Smooth muscle cell (in vitro differentiated cells): ENCODE data around the gene SOX6. TPM values are rescaled to one million over a fixed set of nuclear protein-coding genes. Genes with fewer than 3 reads are reported as not detected.

Source experiments
- DNase-seq: peaks from one replicate; lab custom pipeline; 2025; ENCODE audit not compliant: unreplicated experiment; lab: John Stamatoyannopoulos, UW
- H2AFZ ChIP-seq: fragments of 200-600 bp; sonication (generic); 2 replicates; pipeline ENCODE4 v1.6.0; 2016; ENCODE audit warnings: antibody characterized with exemption, low read depth, mild to moderate bottlenecking
- H3F3A ChIP-seq: fragments of 200-600 bp; sonication (generic); 2 replicates; pipeline ENCODE4 v1.6.0; 2017; ENCODE audit warnings: antibody characterized with exemption, low read depth
- H3K27ac ChIP-seq: fragments of 200-600 bp; sonication (generic); 2 replicates; pipeline ENCODE4 v1.5.1; 2016; ENCODE audit warnings: low read depth, mild to moderate bottlenecking
- H3K27me3 ChIP-seq: fragments of 200-600 bp; sonication (generic); 2 replicates; pipeline ENCODE4 v1.6.1; 2016; ENCODE audit warnings: low read depth, mild to moderate bottlenecking
- H3K36me3 ChIP-seq: fragments of 200-600 bp; sonication (generic); 2 replicates; pipeline ENCODE4 v1.5.1; 2016; ENCODE audit warnings: low read depth
- H3K4me1 ChIP-seq: fragments of 200-600 bp; sonication (generic); 2 replicates; pipeline ENCODE4 v1.5.1; 2016; ENCODE audit warnings: low read depth
- H3K4me2 ChIP-seq: fragments of 200-600 bp; sonication (generic); 2 replicates; pipeline ENCODE4 v1.6.0; 2016; ENCODE audit warnings: mild to moderate bottlenecking
- H3K4me3 ChIP-seq: fragments of 200-600 bp; sonication (generic); 2 replicates; pipeline ENCODE4 v1.5.1; 2016; ENCODE audit warnings: mild to moderate bottlenecking
- H3K79me2 ChIP-seq: fragments of 200-600 bp; sonication (generic); 2 replicates; pipeline ENCODE4 v1.6.0; 2016; ENCODE audit warnings: low read depth, mild to moderate bottlenecking
- H3K9ac ChIP-seq: fragments of 200-600 bp; sonication (generic); 2 replicates; pipeline ENCODE4 v1.6.0; 2016; ENCODE audit warnings: low read depth
- H3K9me3 ChIP-seq: fragments of 200-600 bp; sonication (generic); replicated peaks from 2 replicates; pipeline ENCODE4 v1.5.1; 2016; ENCODE audit warnings: low read depth
- H4K20me1 ChIP-seq: fragments of 200-600 bp; sonication (generic); 2 replicates; pipeline ENCODE4 v1.6.0; 2016; ENCODE audit warnings: low read depth
- WGBS: methylation state at CpG from one replicate; pipeline ENCODE4 v1.1.7; 2016; ENCODE audit warnings: low lambda C conversion rate; 5-methylcytosine and 5-hydroxymethylcytosine counted together
- polyA plus RNA-seq: library from polyadenylated mRNA; unstranded; fragments of >200 nt; fragmentation: Nextera tagmentation; extraction: Ambion mirVana; gene quantifications from 2 replicates; pipeline ENCODE4 v1.2.1, GENCODE V29; 2016
- total RNA-seq: library from RNA; depleted of rRNA; stranded (reverse); fragments of >200 nt; gene quantifications from 2 replicates; pipeline ENCODE4 v1.2.3, GENCODE V29; 2014
- TF ChIP-seq, protein P1 (sequence below): fragments of 200-600 bp; sonication (generic); IDR thresholded peaks from 2 replicates; pipeline ENCODE4 v1.5.1; 2017; ENCODE audit warnings: borderline replicate concordance, mild to moderate bottlenecking, antibody characterized with exemption; ENCODE audit not compliant: insufficient read depth, poor library complexity, severe bottlenecking

SOX6 gene
- total and polyA plus RNA-seq, 2 experiments from 2014 or later, result 11.2 to 27.6 TPM

GRCh38 chr11:15958910-15959309 lies 397.4 kb downstream of the SOX6 start:
- Histone ChIP-seq H2AFZ (no peak overlapping the region), H3K27ac (no peak overlapping the region), H3K9ac (no peak overlapping the region), H3K27me3 (no peaks in the 10 kb centered on the region), H3K9me3 (no peaks in the 10 kb centered on the region), H4K20me1 (no peaks in the 10 kb centered on the region), H3K79me2 (no peaks in the 10 kb centered on the region), H3F3A (no peaks in the 10 kb centered on the region), H3K4me3 (no peak overlapping the region), H3K36me3 (no peaks in the 10 kb centered on the region), H3K4me1 (no peaks in the 10 kb centered on the region), H3K4me2 (no peak overlapping the region)
- WGBS, result 25% methylated on average over 1 of the region's 1 CpG
- no peak for DNase-seq
- TF ChIP-seq, protein P1, sequence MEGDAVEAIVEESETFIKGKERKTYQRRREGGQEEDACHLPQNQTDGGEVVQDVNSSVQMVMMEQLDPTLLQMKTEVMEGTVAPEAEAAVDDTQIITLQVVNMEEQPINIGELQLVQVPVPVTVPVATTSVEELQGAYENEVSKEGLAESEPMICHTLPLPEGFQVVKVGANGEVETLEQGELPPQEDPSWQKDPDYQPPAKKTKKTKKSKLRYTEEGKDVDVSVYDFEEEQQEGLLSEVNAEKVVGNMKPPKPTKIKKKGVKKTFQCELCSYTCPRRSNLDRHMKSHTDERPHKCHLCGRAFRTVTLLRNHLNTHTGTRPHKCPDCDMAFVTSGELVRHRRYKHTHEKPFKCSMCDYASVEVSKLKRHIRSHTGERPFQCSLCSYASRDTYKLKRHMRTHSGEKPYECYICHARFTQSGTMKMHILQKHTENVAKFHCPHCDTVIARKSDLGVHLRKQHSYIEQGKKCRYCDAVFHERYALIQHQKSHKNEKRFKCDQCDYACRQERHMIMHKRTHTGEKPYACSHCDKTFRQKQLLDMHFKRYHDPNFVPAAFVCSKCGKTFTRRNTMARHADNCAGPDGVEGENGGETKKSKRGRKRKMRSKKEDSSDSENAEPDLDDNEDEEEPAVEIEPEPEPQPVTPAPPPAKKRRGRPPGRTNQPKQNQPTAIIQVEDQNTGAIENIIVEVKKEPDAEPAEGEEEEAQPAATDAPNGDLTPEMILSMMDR, result no peak

- no peak overlapping the region for H2AFZ ChIP-seq
- no peaks in the 10 kb centered on the region for H3K79me2 ChIP-seq
- TF ChIP-seq, protein P1, result no peak
- H3K4me2 ChIP-seq, result no peak overlapping the region
- no peaks in the 10 kb centered on the region for H3K4me1 ChIP-seq
- no peaks in the 10 kb centered on the region for H3K36me3 ChIP-seq
- no peaks in the 10 kb centered on the region for H3K27me3 ChIP-seq
- no peak overlapping the region for H3K4me3 ChIP-seq
- no peaks in the 10 kb centered on the region for H4K20me1 ChIP-seq
- no peak for DNase-seq
- no peak overlapping the region for H3K9ac ChIP-seq
- no peaks in the 10 kb centered on the region for H3K9me3 ChIP-seq
- no peak overlapping the region for H3K27ac ChIP-seq
- no peaks in the 10 kb centered on the region for H3F3A ChIP-seq
- WGBS, result 47% methylated on average over 2 of the region's 2 CpGs
These were observed 399.1 kb downstream of the SOX6 start for GRCh38 chr11:15957234-15957633.

DNA sequence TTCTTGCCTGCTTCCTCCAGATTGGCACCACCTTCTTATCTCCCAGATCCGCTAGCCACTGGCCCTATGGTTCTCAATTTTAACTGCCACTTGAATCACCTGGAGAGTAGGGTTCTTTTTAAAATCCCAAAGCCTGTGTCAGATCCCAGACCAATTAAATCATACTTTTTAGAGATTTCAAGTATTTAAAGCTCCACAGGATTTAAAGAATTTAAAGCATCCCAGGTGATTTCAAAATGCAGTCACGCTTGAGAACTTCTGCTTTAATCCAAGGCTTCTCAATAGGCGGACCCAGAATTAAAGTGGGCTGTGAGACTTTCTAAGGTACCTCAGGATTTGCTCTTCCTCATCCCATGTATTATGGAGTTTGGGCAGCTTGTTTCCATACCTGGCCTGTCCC lies 400.0 kb downstream of the SOX6 start:
- no peak for DNase-seq

GRCh38 chr11:15955595-15955994 lies 400.8 kb downstream of the SOX6 start:
- WGBS, result 24% methylated on average over 2 of the region's 2 CpGs
- H3K79me2 ChIP-seq, result no peaks in the 10 kb centered on the region
- H3F3A ChIP-seq, result no peaks in the 10 kb centered on the region
- H3K4me2 ChIP-seq, result no peak overlapping the region
- H2AFZ ChIP-seq, result peak overlapping the region; percentile 8
- no peak overlapping the region for H3K4me3 ChIP-seq
- no peaks in the 10 kb centered on the region for H4K20me1 ChIP-seq
- H3K9ac ChIP-seq, result no peak overlapping the region
- DNase-seq, result no peak
- no peak overlapping the region for H3K27ac ChIP-seq
- H3K27me3 ChIP-seq, result no peaks in the 10 kb centered on the region
- no peaks in the 10 kb centered on the region for H3K4me1 ChIP-seq
- no peaks in the 10 kb centered on the region for H3K36me3 ChIP-seq
- no peaks in the 10 kb centered on the region for H3K9me3 ChIP-seq
- TF ChIP-seq, protein P1, result no peak

More for the DNA sequence above, 400.0 kb downstream of the SOX6 start:
- Histone ChIP-seq H3K9me3 (no peaks in the 10 kb centered on the region), H3F3A (no peaks in the 10 kb centered on the region), H3K79me2 (no peaks in the 10 kb centered on the region), H3K36me3 (no peaks in the 10 kb centered on the region), H3K27me3 (no peaks in the 10 kb centered on the region), H4K20me1 (no peaks in the 10 kb centered on the region), H3K9ac (no peak overlapping the region), H3K4me1 (no peaks in the 10 kb centered on the region), H3K4me3 (no peak overlapping the region), H3K27ac (no peak overlapping the region), H3K4me2 (no peak overlapping the region), H2AFZ (no peak overlapping the region)
- TF ChIP-seq, protein P1, result no peak
- WGBS, result 96% methylated on average over 3 of the region's 3 CpGs
